EH (cell line): Measurements from ENCODE around the gene RFNG.

Experiments
- DNase-seq: peaks from one replicate; pipeline ENCODE4 v3.0.0-alpha.2; 2015; ENCODE audit warnings: low read depth

The RFNG gene, protein sequence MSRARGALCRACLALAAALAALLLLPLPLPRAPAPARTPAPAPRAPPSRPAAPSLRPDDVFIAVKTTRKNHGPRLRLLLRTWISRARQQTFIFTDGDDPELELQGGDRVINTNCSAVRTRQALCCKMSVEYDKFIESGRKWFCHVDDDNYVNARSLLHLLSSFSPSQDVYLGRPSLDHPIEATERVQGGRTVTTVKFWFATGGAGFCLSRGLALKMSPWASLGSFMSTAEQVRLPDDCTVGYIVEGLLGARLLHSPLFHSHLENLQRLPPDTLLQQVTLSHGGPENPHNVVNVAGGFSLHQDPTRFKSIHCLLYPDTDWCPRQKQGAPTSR

DNA sequence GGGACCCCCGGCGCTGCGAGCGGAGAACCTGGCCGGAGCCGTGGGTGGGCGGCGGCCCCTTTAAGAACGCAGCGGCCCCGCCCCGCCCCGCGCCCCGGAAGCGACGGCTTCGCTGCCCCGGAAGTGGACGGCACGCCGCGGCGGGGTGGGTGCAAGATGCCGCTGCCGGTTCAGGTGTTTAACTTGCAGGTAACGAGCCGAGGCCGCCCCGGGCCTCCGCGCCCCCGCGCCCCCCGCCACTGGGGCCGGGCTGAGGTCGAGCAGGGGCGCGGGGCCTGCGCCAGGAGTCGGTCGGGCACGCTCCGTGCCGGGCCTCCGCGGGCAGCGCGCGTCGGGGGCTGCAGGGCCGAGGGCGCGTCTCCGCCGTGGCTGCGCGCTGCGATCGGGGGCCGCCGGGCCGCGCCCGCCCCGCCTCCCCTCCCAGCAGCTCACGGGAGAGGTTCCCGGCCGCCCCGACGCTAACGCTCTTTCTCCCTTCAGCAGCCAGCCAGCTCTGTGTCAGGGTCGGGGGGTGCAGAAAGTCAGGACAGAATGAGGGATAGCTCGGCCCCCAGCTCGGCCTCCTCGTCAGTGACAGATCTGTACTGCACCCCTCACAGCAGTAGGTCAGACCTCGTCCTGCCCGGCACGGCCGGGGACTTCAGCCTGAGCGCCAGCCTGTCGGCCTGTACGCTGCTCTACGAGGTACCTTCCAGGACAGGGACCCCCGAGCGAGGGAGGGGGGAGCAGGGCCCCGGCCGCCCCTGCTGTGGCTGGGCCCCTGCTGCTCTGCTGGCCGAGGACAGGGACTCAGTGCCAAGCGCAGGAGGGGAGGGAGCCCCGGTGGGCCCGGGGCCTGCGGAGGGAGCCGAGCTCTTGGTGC, at the start of gene RFNG, which contains the start of gene GPS1:
RFNG (minus strand) TSS at position 36 of the 862 bp plus-strand sequence. CDS start 45 bp downstream, outside the sequence.
GPS1 (plus strand) TSS at position 123 of the 862 bp plus-strand sequence; CDS start at position 157, 34 bp downstream.
- DNase-seq: peak; percentile 62

DNA sequence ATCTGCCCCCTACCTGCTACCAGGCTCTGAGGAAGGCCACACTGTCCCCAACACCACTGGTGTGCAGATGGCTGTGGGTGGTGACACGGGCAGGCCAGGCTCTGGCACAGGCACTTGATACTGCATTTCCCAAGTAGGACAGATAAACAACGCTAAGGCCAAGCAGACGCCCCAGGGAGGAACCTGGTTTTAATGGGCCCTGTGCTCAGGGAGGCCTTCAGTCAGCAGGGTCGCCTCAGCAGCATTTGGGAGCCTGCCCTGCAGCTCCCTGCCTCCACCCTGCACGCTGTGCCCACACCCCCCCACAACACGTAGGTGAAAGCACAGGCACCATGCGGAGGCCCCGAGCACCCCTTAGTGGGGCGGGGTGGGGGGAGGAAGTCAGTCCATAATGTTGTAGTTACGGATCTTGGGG, 49.7 kb upstream of the RFNG start:
- DNase-seq: no peak

DNA sequence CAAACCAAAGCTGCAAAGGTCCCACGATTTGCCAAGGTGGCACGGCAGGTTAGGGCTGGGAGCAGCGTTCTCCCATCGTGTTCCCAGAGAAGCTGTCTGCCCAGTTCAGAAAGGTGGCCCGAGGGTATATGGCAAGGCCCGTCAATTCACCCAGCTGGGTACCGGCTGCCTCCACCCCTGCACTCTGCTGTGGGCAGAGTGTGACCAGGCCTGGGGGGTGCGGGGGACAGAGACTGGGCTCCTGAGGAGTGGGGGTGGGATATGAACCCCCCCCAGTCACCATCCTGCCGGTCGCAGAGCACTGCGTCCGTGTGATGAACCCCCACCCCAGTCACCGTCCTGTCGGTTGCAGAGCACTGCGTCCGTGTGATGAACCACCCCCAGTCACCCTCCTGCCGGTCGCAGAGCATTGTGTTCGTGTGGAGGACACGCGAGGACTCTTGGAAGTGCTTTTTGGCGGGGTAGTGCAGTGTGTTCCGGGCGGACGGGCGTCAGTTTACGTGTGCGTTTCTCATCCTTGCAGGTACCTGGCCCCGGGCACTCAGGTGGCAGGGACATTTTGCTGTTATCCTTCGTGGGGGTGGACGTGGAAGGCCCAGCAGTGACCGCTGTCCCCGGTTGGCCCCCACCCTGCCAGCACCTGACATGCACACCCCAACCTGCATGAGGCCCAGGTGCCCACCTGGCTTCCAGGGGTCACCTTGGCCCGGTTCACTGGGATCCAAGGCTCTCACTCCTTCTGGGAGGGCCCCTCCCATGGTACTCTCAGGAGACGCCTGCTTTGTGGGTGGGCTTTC, 49.1 kb upstream of the RFNG start:
- DNase-seq: no peak

DNA sequence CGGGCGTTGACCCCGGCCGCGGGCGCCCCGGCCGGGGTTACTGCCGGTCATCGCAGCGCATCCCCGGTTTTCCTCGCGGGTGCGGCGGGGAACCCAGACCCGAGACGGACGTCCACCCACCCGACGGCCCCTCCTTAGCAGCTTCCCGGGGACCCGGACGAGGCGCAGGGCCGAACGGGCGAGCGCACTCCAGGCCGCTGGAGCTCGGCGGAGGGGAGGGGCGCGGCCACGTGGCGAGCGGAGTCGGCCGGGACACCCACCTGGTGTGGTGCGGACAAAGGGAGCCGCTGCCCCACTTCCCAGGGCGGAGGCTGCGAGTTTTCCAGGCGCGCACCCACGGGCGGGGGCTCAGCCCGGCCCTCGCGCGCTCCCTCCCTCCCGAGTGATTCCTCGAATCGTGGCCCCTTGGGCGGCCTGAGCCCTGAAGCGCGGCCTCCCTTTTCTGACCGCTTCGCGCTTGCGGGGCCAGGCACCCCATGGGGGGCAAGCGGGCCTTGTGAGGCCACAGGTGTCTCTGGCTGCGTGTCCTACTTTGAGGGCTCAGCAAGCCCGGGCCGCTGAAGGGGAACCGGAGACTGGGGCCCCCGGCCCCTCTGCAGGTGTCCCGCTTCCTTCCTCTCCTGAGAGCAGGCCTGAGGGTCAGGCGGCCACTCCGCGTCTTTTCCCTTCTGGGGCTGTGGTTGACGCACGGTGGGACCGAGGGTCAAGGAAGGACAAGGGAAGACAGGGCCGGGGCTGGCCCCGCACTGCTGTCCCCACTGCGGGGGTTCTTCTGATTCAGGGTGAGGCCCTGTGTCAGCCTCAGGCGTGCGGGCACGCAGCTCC, 47.5 kb upstream of the RFNG start:
- DNase-seq: no peak

DNA sequence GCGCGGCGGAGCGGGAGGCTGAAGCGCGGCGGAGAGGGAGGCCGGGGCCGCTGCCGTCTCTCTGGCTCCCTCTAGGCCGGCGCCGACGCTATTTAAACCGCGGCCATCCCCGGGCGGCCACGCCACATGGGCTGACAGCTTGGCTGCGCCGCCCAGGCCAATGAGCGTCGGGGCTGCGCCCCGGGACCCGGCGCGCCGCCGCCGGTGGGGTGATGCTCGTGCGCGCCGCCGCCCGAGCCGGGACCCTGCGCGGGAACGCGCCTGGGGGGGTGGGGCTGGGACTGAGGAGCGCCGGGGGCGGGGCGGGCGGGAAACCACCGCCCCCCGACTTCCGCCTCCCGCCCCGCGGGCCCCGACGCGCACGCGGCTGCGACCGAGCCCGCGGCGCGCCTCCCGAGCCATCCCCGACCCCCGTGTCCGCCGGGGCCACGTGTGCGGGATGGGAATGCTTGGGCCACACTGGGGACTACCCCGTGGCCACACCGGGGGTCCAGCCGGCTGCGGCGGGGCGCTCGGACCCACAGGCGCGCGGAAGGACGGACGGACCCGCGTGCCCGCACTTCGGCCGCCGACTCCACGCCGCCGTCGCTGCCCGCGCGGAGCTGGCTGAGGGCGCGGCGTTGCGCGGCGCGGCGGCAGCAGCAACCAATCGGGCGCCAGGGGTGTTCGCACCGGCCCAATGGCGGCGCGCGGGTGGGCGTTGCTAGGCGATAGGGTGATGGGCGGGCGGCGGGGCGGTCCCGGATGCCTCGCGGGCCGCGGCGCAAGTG, 46.7 kb upstream of the RFNG start, which contains the start of gene FASN:
FASN (minus strand) TSS at position 68 of the 770 bp plus-strand sequence. CDS start 1,791 bp downstream, outside the sequence.
- DNase-seq: peak; percentile 95

DNA sequence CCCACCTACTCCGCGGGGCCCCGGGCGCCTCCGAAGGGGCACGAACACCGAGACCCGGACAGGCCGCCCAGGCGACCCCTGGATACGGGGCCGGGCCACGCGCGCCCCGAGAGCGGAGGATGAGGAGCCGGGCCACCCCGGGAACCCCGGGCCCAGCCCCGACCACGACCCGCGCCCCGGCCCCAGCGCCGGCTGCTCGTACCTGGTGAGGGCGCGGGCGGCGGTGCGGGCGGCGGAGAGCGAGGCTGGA, 46.2 kb upstream of the RFNG start:
- DNase-seq: no peak

DNA sequence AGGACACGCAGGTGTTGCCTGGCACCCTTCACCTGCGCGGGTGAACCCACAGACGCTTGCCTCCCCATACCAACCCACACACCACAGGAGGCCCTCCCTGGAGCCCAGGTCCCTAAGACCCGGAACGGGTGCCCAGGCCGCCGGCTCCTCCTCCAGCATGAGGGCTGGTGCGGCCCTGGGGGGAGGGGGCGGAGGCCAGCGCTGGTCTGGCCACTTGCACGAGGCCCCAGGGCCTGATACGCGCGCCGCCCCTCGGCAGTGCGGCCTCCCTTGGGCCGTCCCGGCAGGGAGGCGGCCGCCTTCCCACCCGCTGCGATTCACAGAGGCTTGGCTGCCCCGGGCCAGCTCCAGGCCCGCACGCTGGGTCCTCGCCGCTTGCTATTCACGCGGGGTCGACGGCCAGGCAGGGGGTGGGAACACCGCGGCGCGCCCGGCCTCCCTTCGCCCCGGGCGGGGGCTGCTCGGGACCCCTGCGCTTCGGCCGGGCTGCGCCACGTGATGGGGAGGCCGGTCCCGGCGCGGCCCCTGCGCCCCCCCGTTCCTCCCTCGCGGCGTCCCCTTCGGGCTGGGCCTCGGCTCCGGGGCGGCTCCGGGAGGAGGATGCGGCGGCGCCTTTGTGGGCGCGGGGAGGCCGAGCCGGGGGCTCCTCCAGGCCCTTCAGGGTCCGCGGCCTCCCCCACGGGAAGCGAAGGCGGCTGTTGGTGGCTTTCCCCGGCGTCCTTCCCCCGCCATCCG, 45.7 kb upstream of the RFNG start:
- peak; percentile 72 for DNase-seq

DNA sequence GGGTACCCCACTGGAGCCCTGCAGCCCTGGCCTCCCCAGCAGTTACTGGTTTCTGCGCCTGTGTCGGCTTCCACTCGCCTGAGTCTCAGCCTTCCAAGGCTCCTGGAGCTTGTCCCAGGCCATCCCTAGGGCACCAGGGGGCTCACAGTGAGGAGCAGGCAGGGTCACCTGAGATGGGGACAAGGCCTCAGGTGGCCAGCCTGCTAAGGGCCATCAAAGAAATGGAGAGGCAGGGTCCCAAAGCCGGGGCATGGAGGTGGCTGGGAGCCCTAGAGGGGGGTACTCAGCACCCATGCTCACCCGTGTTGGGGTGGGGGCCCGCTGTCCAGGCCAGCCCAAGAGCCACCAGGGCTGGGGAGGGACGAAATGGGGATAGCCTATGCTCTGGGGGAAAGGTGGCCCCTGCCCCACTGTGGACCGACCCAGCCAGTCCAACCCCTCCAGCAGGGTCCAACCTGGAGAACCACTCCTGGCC, 45.1 kb upstream of the RFNG start:
- no peak for DNase-seq

DNA sequence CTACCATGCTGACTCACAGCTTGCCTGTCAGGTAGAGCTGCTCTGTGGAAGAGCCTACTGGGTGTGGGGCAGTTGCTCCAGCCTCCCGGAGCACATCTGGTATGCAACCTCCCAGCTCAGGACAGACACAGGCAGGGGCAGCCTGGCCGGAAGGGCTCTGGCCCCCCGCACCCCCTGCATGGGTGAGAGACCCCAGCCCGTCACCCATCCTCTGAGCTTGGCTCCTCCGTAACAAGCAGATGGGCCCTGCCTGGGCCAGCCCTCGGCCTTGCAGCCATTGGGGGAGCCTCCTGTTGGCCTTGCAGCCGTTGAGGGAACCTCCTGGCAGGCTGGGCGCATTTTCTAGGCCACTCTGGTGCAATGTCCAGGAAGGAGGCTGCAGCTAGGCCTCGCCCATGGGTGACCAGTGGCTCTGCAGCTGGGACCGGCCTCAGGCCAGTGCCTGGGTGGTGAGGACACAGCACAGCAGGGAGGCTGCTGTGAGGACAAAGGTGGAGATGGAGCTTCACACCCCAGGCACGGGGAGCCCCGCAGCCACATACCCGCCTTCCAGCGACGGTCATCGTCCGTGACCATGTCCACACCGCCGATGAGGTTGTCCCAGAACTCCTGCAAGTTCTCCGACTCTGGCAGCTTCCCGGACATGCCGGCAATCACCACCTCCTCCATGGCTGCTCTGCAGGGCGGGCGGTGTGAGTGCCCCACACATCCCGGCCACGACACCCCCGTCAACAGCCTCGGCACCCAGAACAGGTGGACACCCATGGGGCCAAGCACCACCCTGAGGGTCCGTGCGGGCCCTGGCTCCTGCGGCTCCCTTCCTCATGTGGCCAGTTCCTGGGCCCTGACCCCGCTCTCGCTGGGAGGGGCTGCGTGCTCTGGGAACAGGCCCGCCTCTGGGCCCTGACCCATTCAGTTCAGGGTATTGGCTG, 44.4 kb upstream of the RFNG start:
- DNase-seq: no peak

DNA sequence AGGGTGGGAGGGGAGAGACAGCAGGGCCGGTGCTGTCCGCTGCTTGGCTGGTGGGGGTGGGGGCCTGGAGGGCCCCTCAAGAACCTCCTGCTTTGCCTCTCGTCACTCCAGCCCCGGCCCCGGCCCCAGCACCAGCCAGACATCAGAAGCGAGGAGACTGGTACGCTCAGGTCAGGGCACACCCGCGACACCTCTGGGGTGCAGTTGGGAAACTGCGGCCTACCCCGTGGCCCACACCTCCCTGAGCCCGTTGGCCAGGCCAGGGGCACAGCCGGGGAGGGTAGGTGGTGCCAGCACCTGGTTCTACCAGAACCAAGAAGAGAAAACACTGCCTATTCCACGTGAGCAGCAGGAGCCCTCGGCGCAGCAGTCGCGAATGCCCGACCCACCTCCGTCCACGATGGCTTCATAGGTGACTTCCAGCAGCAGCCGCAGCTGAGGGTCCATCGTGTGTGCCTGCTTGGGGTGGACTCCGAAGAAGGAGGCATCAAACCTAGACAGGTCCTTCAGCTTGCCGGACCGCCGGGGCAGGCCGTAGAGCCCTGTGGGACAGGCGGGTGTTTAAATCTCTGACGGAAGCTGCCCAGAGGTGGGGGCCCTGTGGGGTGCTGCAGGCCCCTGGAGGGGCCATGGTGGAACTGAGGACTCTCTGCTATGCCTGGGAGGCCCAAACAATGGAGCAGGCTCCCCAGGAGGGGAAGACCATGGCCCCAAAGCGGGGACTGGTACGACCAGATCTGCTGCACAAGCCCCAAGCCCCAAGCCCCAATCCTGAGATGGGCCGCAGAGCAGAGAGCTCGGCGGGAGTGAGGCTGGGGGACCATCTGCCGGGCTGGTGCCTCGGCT, 43.5 kb upstream of the RFNG start:
- DNase-seq: no peak

DNA sequence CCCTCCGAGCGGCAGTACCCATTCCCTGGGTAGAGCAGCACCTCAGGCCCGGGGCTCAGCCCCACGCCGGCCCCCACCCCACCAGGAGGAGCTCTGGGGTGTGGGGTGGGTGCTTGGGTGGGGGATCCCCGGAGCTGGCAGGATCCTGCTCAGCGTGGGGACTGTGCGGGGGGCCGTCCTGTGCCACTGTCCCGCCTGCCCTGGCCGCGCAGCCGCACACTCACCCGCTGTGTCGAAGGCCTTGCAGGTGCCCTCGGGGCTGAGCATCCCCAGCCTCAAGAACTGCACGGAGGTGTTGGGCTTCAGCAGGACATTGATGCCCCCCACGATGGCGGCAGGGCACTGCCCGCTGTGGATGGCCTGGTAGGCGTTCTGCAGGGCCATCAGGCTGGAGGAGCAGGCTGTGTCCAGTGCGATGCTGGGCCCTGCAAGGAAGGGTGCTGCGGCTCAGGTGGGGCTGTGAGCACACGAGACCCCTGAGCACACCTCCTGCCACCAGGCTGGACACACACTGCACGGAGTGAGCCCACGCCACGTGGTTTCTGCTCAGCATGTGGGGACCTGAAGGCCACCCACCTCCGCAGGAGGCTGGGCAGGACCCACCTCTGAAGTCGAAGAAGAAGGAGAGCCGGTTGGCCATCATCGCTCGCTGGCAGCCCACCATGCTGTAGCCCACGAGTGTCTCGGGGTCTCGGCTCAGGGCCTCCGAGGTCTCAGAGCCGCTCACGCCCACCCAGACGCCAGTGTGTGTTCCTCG, 41.6 kb upstream of the RFNG start:
- DNase-seq: no peak

DNA sequence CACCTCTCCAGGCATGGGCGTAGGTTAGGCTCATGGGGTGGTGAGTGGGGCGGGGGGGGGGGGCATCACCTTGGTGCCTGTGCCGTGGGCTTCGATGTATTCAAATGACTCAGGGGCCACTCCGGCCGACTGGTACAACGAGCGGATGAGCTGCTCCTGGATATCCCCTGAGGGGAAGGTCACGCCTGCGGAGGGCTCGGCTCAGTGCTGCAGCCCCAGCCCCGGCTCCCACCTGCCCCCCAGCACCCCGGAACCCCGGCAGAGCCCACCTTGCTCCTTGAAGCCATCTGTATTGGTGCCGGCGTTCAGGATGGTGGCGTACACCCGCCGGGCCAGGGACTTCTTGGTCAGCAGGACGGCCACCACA, 41.0 kb upstream of the RFNG start:
- no peak for DNase-seq

DNA sequence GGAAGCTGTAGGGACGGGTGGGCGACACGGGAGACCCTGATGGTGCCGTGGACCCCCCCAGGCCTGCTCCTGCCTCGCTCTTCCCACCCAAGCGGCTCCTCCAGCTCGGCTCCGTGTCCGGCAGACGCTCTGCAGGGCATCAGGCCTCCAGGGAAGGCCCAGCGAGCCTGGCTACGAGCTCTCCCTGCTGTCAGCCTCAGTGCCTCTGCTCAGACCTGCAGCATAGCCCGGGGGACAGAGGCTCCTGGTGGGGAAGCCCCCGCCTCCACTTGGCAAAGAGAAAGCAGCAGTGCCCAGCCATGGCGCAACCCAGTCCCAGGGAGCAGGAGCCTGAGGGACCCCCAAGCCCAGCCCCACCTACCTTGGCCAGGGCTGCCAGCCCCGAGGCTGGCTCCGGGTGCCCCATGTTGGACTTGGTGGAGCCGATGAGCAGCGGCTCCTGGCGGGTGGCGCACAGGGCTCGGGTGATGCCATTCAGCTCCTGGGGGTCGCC, 40.5 kb upstream of the RFNG start:
- DNase-seq: no peak

DNA sequence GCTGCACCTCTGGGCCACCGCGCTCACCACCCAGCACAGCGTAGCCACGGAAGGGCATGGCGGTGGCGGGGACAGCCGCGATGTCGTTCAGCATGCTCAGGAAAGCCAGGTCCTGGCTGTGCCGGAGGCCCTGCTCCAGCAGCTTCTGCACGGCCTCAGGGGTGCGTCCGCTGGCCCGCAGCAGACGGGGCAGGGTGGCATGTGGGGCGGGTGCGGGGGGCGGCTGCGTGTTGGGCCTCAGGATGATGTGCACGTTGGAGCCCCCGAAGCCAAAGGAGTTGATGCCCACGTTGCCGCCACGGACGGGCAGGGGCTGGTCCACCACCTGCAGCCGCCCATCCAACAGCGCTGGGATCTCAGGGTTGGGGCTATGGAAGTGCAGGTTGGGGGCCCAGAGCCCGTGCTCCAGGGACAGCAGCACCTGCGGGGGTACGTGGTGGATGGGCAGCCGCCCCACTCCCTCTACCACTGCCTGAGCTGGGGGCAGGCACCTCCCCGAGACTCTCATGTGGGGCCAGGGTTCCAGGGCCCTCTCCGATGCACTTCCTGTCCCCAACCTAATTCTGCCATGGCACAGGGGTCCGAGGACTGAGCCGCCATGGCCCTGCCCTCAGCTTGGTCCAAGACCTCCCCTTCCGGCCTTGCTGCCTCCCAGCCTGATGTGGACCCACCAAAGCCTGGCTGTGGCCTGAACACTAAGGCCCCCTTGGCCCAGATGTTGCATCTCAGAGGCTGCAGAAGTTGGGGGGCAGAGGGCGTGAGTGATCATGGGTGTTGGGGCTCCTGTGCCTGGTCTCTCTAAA, 39.9 kb upstream of the RFNG start:
- no peak for DNase-seq

DNA sequence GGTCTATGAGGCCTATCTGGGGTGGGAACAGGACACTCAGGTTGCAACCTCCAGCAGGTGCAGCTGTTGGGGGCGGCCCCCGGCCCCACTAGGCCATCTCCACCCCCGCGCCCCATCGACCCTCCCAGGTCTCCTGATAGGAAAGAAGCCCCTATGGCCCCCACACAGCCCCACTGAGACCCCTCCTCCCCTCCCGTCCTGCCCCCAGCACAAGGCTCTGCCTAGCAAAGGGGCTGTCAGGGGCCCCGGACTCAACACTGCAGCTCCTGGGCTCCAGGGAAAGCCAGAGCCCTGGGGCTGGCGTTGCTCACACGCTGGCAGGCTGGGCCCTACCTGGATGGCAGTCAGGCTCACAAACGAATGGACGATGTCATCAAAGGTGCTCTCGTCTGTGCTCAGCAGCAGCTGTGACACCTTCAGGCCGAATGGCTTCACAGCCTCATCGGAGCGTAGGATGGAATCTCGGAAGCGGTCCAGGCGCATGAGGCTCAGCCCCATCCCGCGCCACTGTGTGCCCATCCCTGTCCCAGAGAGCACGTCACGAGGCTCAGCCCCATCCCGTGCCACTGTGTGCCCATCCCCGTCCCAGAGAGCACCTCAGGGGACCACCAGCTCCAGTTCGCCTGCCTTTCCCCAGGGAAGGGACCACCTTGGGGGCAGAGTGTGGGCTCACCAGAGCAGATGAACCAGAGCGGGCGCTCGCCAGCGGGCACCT, 39.1 kb upstream of the RFNG start:
- DNase-seq: no peak
